Left renal pelvis (tissue), 4 donors: ENCODE results near the gene EIF2A. TPM values are rescaled to one million over a fixed set of nuclear protein-coding genes. Genes with fewer than 3 reads are reported as not detected.
A peak's percentile ranks its signal among the peaks of the same experiment; 100 is the strongest.
"Not testable (repeated sequence)": the region's sequence is repeated elsewhere in the genome, so short reads cannot be mapped to it uniquely, and the experiment has no call there.

Experiments
- DNase-seq, 4 donors: peaks; one replicate each; pipeline ENCODE4 v3.0.0-alpha.2; 2013; ENCODE audit warnings: low read depth in 4 of 4, low spot score in 3 of 4
- polyA plus RNA-seq, 4 donors: library from polyadenylated mRNA; unstranded; fragments of 120-200 nt; gene quantifications; one replicate each; pipeline ENCODE4 v1.2.1, GENCODE V29; 2013; ENCODE audit not compliant: insufficient read length in 4 of 4

Gene EIF2A
- 100 to 1,000 TPM; 157 to 189 (median 172) TPM for polyA plus RNA-seq

DNA sequence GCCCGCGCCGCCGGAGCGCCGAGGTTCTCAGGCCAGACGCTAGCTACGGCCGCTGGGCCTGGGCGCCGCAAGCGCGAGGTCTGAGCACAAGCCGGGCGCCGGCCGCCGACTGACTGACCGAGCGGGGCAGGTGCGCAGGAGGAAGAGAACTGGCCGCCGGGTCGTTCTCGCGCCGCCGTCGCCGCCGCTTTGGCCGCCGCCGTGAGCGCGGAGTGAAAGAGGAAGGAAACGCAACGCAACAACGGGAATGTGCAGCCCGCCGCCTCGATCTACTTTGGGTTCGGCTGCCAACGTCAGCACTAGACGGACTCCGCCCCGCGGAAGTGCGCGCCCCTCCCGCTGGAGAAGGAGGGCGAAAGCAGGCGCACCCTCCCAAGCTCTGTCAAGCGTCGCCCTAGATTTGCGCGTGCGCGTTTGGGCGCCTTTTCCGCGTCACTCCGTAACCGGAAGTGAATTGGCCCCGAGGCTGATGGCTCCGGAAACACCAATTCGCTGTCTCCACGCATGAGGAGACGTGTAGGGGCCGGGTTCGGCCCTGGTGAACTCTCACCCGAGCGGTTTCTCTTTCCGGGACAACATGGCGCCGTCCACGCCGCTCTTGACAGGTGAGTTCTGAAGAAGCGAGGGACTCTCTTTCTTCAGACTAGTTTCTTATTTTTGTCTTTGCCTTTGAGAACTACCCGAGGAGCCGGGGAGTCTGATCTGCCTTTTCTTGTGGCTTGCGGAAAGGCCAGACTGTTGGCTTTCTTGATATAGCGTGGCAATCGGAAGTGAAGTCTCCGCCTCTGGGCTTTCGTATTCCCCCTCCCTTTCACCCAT lies at the start of gene EIF2A, which contains the start of gene SERP1:
Gene EIF2A, plus strand, starts transcription at position 562 of the 819 bp plus-strand sequence. Its CDS starts 16 bp downstream, at position 578.
Gene SERP1, minus strand, starts transcription at position 271 of the 819 bp plus-strand sequence. CDS start 361 bp downstream, outside the sequence.
- peak; percentile 98 to 99 (median 99) for DNase-seq

- DNase-seq: no peak
Measured at GRCh38 chr3:150497956-150498355, 48.6 kb upstream of the EIF2A start.

GRCh38 chr3:150500960-150501359 lies 45.6 kb upstream of the EIF2A start:
- DNase-seq: not testable (repeated sequence)

DNA sequence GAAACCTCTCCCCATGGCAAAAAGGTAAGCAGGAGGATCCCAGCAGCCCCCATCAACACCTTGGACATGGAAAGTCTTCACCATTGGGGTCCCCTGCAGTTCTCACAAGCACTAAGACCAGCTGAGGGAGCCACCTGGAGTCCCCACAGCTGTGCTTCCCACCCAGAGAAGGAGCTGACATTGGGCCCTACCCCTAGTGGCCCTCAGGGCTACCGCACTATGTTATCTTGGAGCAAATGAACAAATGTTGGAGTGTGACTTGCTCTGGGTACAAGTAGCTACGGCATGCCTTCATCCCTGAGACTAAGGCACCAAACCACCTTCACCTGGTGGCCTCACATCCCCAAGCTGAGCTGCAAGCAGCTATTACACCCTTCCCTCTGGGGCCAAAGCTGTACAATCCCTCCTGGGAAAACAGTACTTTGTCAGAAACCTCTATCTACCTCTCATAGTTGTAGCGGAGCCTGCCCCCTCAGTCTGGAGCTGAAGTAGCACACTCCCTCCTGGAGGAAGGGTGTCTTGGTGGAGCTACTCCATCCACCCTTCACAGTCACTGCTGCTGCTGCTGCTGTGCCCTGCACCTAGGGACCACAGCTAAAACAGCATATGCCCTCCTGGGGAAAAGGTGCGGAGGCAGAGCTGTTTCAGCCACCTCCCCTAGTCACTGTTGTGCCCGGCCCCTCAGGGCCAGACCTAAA lies 43.0 kb upstream of the EIF2A start:
- no peak for DNase-seq

DNA sequence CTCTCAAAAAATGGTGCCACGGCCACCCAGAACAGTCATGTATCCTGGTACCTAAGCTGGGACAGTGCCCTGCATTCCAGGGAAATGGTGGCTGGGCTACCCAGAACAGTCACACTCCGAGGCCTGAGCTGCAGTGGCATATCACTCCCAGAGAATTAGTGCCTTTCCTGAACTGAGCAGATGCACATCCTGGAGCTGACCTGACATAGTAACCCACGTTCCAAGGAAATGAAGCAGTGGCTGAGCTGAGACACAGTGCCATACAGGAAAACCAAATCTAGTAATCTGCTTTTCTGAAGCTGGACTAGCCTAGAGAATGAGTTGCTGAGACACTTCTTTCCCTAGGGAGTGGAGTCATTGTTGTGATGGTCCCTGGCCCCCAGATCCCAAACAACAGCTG lies 42.1 kb upstream of the EIF2A start:
- DNase-seq: no peak

DNA sequence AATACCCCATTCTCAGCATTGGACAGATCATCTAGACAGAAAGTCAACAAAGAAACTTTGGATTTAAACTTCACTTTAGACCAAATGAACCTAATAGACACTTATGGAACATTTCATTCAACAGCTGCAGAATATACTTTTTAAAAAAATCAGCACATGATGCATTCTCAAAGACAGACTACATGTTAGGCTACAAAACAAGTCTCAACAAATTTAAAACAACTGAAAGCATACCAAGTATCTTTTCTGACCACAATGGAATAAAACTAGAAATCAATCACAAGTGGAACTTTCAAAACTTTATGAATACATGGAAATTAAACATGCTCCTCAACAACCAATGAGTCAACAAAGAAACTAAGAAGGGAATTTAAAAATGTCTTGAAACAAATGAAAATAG lies 38.2 kb upstream of the EIF2A start:
- no peak for DNase-seq

DNA sequence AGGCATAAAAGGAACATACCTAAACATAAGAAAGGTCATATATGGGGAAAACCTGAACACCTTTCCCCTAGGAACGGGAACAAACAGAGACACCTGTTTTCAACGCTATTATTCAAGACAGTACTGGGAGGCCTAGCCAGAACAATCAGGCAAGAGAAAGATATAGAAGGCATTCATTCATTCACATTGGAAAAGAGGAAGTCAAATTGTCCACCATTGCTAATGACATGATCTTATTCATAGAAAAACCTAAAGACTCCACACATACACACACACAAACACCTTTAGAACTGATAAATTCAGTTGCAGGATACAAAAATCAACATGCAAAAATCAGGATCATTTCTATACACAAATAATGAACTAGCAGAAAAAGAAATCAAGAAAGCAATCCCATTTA lies 36.8 kb upstream of the EIF2A start:
- no peak for DNase-seq

- no peak for DNase-seq
Measured at GRCh38 chr3:150511122-150511821, 35.3 kb upstream of the EIF2A start.

DNA sequence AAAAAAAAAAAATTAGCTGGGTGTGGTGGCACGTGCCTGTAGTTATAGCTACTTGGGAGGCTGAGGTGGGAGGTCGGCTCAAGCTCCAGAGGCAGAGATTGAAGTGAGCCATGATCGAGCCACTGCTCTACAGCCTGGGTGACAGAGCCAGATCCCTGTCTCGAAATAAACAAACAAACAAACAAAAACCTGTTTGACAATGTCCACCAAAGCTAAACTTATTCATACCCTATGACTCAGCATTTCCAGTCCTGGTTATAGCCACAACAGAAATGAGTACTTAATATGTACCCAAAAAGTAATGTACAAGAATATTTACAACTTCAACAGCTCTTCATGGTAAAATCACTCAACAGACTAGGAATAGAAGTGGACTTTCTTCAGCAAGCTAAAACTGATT lies 31.4 kb upstream of the EIF2A start:
- no peak for DNase-seq

DNA sequence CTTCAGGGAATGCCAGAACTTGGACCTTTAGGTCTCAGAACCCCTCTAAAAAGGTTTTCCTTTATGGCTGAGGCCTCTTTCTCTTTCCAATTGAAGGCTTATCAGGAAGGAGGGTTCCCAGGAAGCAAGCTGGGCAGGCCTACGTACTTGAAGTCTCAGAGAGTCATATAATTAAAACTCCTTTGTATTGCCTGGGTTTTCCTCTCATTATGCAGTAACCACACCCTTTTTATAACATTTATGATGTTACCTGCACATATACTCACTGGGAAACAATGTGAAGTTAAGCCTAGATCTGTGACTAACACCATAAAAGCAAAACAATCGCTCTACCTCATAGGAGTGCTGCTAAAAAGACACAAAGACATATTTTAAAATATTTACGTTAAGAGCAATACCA lies 27.6 kb upstream of the EIF2A start:
- DNase-seq: no peak

DNA sequence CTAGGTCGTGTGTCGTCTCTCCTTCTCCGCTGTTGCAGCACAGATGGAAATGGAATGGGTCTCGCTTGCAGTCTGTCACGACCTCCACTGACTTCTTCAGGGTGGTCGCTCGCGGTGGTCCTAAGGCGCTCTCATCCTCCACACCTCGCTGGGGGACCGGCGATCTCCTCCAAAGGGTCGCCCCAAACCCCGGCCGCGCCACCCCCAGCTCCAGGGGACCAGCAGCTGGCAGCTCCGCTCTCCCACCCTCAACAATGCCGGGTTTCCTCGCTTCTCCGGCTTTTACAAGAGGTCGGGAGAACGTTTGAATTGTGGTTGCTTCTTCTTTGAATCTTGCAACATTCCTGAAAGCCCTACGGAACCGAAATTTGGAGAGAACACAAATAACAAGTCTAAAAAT lies 26.2 kb upstream of the EIF2A start:
- DNase-seq: no peak

GRCh38 chr3:150521463-150521862 lies 25.1 kb upstream of the EIF2A start:
- no peak for DNase-seq

GRCh38 chr3:150523538-150523937 lies 23.0 kb upstream of the EIF2A start:
- DNase-seq: no peak

- no peak for DNase-seq
Measured at GRCh38 chr3:150527464-150528255, 18.9 kb upstream of the EIF2A start.

GRCh38 chr3:150528354-150528797 lies 18.2 kb upstream of the EIF2A start:
- no peak for DNase-seq

- DNase-seq: no peak
Measured at GRCh38 chr3:150531775-150532174, 14.8 kb upstream of the EIF2A start.

GRCh38 chr3:150535204-150535603 lies 11.4 kb upstream of the EIF2A start:
- DNase-seq: no peak

- DNase-seq: no peak
Measured at GRCh38 chr3:150538324-150539208, 8.0 kb upstream of the EIF2A start.

GRCh38 chr3:150540297-150540696 lies 6.3 kb upstream of the EIF2A start:
- DNase-seq: no peak
